ENCODE results near the gene S100A4.
"Not testable (repeated sequence)": the region's sequence is repeated elsewhere in the genome, so short reads cannot be mapped to it uniquely, and the experiment has no call there.

S100A4 gene

GRCh38 chr1:153532769-153533599 is 12.6 kb downstream of the S100A4 start:
- DNase-seq: peak; percentile 65 to 90

GRCh38 chr1:153532181-153532580 is 13.4 kb downstream of the S100A4 start:
- no peak for DNase-seq

- DNase-seq: no peak
Measured at GRCh38 chr1:153531638-153532037, 14.0 kb downstream of the S100A4 start.

- no peak for DNase-seq
Measured at GRCh38 chr1:153527683-153528040, 17.9 kb downstream of the S100A4 start.

- no peak for DNase-seq
Measured at GRCh38 chr1:153527023-153527682, 18.5 kb downstream of the S100A4 start.

GRCh38 chr1:153526132-153526543 is 19.5 kb downstream of the S100A4 start:
- DNase-seq: peak in 1 of 2 donors; percentile 66

- no peak for DNase-seq
Measured at GRCh38 chr1:153525088-153525728, 20.4 kb downstream of the S100A4 start.

- DNase-seq: not testable (repeated sequence)
Measured at GRCh38 chr1:153522353-153523048, 23.1 kb downstream of the S100A4 start.

- not testable (repeated sequence) for DNase-seq
Measured at GRCh38 chr1:153521808-153522207, 23.8 kb downstream of the S100A4 start.

- no peak for DNase-seq
Measured at GRCh38 chr1:153520818-153521476, 24.7 kb downstream of the S100A4 start.

- not testable (repeated sequence) for DNase-seq
Measured at GRCh38 chr1:153520137-153520691, 25.4 kb downstream of the S100A4 start.

- no peak for DNase-seq
Measured at GRCh38 chr1:153519242-153519641, 26.4 kb downstream of the S100A4 start.

- no peak for DNase-seq
Measured at GRCh38 chr1:153515504-153516394, 29.9 kb downstream of the S100A4 start.

- no peak for DNase-seq
Measured at GRCh38 chr1:153513666-153514065, 31.9 kb downstream of the S100A4 start.

GRCh38 chr1:153513023-153513422 is 32.6 kb downstream of the S100A4 start:
- no peak for DNase-seq

GRCh38 chr1:153510984-153511410 is 34.6 kb downstream of the S100A4 start:
- DNase-seq: peak; percentile 47 to 81

GRCh38 chr1:153509729-153510354 is 35.8 kb downstream of the S100A4 start:
- DNase-seq: peak in 1 of 2 donors; percentile 71

- DNase-seq: no peak
Measured at GRCh38 chr1:153509036-153509435, 36.6 kb downstream of the S100A4 start.

- no peak for DNase-seq
Measured at GRCh38 chr1:153507926-153508583, 37.6 kb downstream of the S100A4 start.

- DNase-seq: no peak
Measured at GRCh38 chr1:153506831-153507413, 38.7 kb downstream of the S100A4 start.
